Endodermal cell (in vitro differentiated cells): ENCODE results near the gene CAPN3. TPM values are rescaled to one million over a fixed set of nuclear protein-coding genes. Genes with fewer than 3 reads are reported as not detected.

ENCODE experiments used
- DNase-seq: peaks from one replicate; pipeline ENCODE4 v3.0.0-alpha.2; 2017
- H3K27ac ChIP-seq: 2 replicates; pipeline ENCODE4 v1.5.1; 2013; ENCODE audit warnings: mild to moderate bottlenecking, low read depth, low read length, moderate library complexity
- H3K27me3 ChIP-seq: 2 replicates; pipeline ENCODE4 v1.6.1; 2013; ENCODE audit warnings: mild to moderate bottlenecking, low read length, moderate library complexity; ENCODE audit not compliant: insufficient read depth, control insufficient read depth, poor library complexity, severe bottlenecking
- H3K36me3 ChIP-seq: 2 replicates; pipeline ENCODE4 v1.7.0; 2013; ENCODE audit warnings: mild to moderate bottlenecking, low read length, moderate library complexity; ENCODE audit not compliant: control insufficient read depth, insufficient read depth
- H3K4me1 ChIP-seq: one replicate; pipeline ENCODE4 v1.7.0; 2013; ENCODE audit warnings: low read length; ENCODE audit not compliant: control insufficient read depth, insufficient read depth
- H3K4me3 ChIP-seq: 2 replicates; pipeline ENCODE4 v1.5.1; 2013; ENCODE audit warnings: mild to moderate bottlenecking, low read length, moderate library complexity
- H3K9ac ChIP-seq: 2 replicates; pipeline ENCODE4 v1.6.1; 2013; ENCODE audit warnings: mild to moderate bottlenecking, low read length, moderate library complexity; ENCODE audit not compliant: poor library complexity, severe bottlenecking; ENCODE audit errors: extremely low read depth
- H3K9me3 ChIP-seq: 2 replicates; pipeline ENCODE4 v1.6.1; 2013; ENCODE audit warnings: mild to moderate bottlenecking, low read length, moderate library complexity; ENCODE audit not compliant: control insufficient read depth
- H3K27ac Mint-ChIP-seq: 2 replicates; pipeline ENCODE4 v1.8.0; 2020; ENCODE audit warnings: mixed read lengths
- H3K27me3 Mint-ChIP-seq: 2 replicates; pipeline ENCODE4 v1.8.0; 2021; ENCODE audit warnings: mild to moderate bottlenecking, mixed read lengths; ENCODE audit not compliant: insufficient read depth
- H3K36me3 Mint-ChIP-seq: 2 replicates; pipeline ENCODE4 v1.8.0; 2020; ENCODE audit warnings: low read depth, mixed read lengths
- H3K4me1 Mint-ChIP-seq: 2 replicates; pipeline ENCODE4 v1.8.0; 2020; ENCODE audit warnings: mixed read lengths
- H3K4me3 Mint-ChIP-seq: 2 replicates; pipeline ENCODE4 v1.8.0; 2020; ENCODE audit warnings: mild to moderate bottlenecking, moderate library complexity, mixed read lengths
- H3K9me3 Mint-ChIP-seq: 2 replicates; pipeline ENCODE4 v1.8.0; 2020; ENCODE audit warnings: mild to moderate bottlenecking, mixed read lengths
- WGBS, 2 experiments: methylation state at CpG; one replicate each; pipeline versions ENCODE4 v1.1.5 to v1.1.7; 2013; ENCODE audit warnings: missing lambda C conversion rate in 2 of 2, mixed read lengths in 1 of 2; ENCODE audit not compliant: insufficient coverage in 1 of 2, insufficient read length in 1 of 2; 5-methylcytosine and 5-hydroxymethylcytosine counted together
- total RNA-seq, 2 donors: library from RNA; stranded (reverse); fragmentation: NEBNext Ultra II Directional in 1 of 2; extraction: Animal tissue kit (Norgen Biotek cat#: 25700) in 1 of 2; gene quantifications; 2 replicates in 1 of 2; 3 replicates in 1 of 2; pipeline ENCODE4 v1.2.1, GENCODE V29; 2021
- TF ChIP-seq, protein P1 (sequence below): fragments of 200-600 bp; sonication (generic); conservative IDR thresholded peaks from 2 replicates; pipeline ENCODE4 v1.5.0; 2021; ENCODE audit warnings: antibody characterized with exemption, mild to moderate bottlenecking

Gene CAPN3
- total RNA-seq, 2 donors from 2014 or later: 0.77 to 1.5 TPM

DNA sequence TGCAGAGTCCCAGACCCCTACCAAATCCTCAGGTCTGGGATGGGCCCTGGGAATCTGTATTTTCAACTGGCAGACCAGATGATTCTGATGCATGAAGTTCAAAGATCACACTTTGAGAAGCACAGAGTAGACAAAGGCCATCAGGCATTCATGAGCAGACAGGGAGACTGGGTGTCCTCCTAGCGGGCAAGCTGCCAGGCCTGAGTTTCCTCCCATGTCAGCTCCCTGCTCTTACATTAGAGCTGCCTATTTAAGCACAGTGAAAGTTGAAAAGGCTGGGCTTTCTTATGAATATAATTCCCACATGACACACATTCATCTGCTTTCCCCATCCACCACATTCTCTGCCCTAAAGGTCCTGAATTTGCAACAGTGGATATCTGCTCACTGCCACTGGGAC, 14.0 kb downstream of the CAPN3 start:
- Mint-ChIP-seq H3K27ac (no peak overlapping the region), H3K9me3 (peaks cover 40% of the 10 kb centered on the region), H3K36me3 (peaks cover 5% of the 10 kb centered on the region), H3K27me3 (peaks cover 14% of the 10 kb centered on the region), H3K4me3 (no peak overlapping the region), H3K4me1 (no peaks in the 10 kb centered on the region)
- TF ChIP-seq, protein P1, sequence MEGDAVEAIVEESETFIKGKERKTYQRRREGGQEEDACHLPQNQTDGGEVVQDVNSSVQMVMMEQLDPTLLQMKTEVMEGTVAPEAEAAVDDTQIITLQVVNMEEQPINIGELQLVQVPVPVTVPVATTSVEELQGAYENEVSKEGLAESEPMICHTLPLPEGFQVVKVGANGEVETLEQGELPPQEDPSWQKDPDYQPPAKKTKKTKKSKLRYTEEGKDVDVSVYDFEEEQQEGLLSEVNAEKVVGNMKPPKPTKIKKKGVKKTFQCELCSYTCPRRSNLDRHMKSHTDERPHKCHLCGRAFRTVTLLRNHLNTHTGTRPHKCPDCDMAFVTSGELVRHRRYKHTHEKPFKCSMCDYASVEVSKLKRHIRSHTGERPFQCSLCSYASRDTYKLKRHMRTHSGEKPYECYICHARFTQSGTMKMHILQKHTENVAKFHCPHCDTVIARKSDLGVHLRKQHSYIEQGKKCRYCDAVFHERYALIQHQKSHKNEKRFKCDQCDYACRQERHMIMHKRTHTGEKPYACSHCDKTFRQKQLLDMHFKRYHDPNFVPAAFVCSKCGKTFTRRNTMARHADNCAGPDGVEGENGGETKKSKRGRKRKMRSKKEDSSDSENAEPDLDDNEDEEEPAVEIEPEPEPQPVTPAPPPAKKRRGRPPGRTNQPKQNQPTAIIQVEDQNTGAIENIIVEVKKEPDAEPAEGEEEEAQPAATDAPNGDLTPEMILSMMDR: no peak
- 86 to 100% methylated on average over 1 of the region's 1 CpG for WGBS, 2 experiments
- no peaks in the 10 kb centered on the region for H3K36me3 ChIP-seq
- H3K9me3 ChIP-seq: peaks cover 43% of the 10 kb centered on the region
- no peak for DNase-seq
- no peaks in the 10 kb centered on the region for H3K27me3 ChIP-seq
- no peak overlapping the region for H3K9ac ChIP-seq
- H3K27ac ChIP-seq: no peak overlapping the region
- no peaks in the 10 kb centered on the region for H3K4me1 ChIP-seq
- no peak overlapping the region for H3K4me3 ChIP-seq

DNA sequence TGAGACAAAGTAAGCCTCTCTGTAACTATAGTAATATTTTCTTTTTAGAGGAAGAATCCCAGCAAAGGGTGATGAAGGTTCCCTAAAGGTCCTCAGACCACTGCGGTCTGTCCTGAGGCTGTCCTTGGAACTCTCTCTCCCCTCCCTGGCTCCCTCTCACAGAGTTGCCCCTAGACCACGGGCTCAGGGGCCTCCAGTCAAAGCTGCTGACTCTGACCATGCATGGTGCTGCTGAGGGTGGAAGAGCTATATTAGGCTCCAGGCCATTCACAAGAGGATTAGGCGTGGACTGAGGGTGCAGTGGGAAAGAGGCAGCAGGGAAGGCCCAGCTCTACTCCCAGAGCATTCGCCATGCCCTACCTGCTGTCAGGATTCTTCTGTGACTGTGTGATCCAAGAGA, 14.6 kb downstream of the CAPN3 start:
- no peak overlapping the region for H3K9ac ChIP-seq
- no peak for DNase-seq
- no peaks in the 10 kb centered on the region for H3K4me1 Mint-ChIP-seq
- no peaks in the 10 kb centered on the region for H3K4me1 ChIP-seq
- H3K27ac Mint-ChIP-seq: no peak overlapping the region
- H3K36me3 ChIP-seq: no peaks in the 10 kb centered on the region
- H3K9me3 Mint-ChIP-seq: peaks cover 41% of the 10 kb centered on the region
- TF ChIP-seq, protein P1: no peak
- H3K27me3 Mint-ChIP-seq: peaks cover 14% of the 10 kb centered on the region
- WGBS, 2 experiments: 90 to 93% methylated on average over 2 to 4 of the region's 4 CpGs
- no peak overlapping the region for H3K4me3 ChIP-seq
- H3K27me3 ChIP-seq: no peaks in the 10 kb centered on the region
- no peak overlapping the region for H3K27ac ChIP-seq
- H3K4me3 Mint-ChIP-seq: no peak overlapping the region
- peaks cover 6% of the 10 kb centered on the region for H3K36me3 Mint-ChIP-seq
- peaks cover 43% of the 10 kb centered on the region for H3K9me3 ChIP-seq

DNA sequence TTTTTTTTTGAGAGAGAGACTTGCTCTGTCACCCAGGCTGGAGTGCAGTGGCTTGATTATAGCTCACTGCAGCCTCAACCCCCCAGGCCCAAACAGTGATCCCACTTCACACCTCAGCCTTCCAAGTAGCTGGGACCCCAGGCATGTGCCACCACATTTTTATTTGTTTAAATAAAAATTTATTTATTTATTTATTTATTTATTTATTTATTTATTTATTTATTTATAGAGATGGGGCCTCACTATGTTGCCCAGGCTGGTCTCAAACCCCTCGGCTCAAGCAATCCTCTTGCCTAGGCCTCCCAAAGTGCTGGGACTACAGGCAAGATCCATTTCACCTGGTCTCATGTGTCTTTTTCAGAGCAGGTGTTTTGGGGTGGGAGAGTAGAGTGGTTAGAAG, 15.5 kb downstream of the CAPN3 start:
- no peak for DNase-seq
- Histone ChIP-seq H3K4me3 (no peak overlapping the region), H3K27ac (no peak overlapping the region), H3K4me1 (no peaks in the 10 kb centered on the region), H3K27me3 (no peaks in the 10 kb centered on the region), H3K9ac (no peak overlapping the region), H3K9me3 (peaks cover 42% of the 10 kb centered on the region), H3K36me3 (no peaks in the 10 kb centered on the region)
- H3K36me3 Mint-ChIP-seq: peaks cover 4% of the 10 kb centered on the region
- TF ChIP-seq, protein P1: no peak
- H3K27ac Mint-ChIP-seq: no peak overlapping the region
- WGBS, 2 experiments: 83% methylated on average over 1 of the region's 1 CpG; no CpG with 5 or more reads in 1 of the 2 experiments
- no peak overlapping the region for H3K4me3 Mint-ChIP-seq
- H3K27me3 Mint-ChIP-seq: peaks cover 14% of the 10 kb centered on the region
- H3K9me3 Mint-ChIP-seq: peaks cover 40% of the 10 kb centered on the region
- H3K4me1 Mint-ChIP-seq: no peaks in the 10 kb centered on the region
